HG03378 (cell line): ENCODE measurements around the gene SORBS1.

Source experiments
- ATAC-seq: cut with Tn5 transposase; IDR thresholded peaks from one replicate; pipeline ENCODE4 v1.9.1; 2021; ENCODE audit warnings: mild to moderate bottlenecking, moderate library complexity; ENCODE audit not compliant: unreplicated experiment

SORBS1 gene

GRCh38 chr10:95416270-95416669, 144.9 kb downstream of the SORBS1 start:
- no peak for ATAC-seq

DNA sequence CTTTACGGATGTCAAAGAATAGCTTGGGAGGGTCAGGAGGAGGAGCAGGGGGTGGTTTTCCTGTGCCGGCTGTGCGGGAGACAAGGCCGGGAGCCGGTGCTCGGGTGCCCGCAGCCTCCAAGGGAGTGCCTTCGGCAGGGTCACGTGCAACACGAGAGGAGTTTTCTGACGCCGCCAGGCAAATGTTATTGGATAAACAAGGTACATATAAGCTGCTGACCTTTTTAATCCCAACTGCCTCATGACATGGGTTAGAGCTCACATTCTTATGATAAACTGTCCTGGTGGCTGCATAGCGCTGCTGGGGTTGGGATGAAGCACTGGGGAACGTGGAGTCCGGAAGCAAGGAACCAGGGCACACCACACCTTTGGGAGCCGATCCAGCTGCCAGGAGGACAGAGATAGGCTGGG, 145.5 kb downstream of the SORBS1 start:
- ATAC-seq: no peak

DNA sequence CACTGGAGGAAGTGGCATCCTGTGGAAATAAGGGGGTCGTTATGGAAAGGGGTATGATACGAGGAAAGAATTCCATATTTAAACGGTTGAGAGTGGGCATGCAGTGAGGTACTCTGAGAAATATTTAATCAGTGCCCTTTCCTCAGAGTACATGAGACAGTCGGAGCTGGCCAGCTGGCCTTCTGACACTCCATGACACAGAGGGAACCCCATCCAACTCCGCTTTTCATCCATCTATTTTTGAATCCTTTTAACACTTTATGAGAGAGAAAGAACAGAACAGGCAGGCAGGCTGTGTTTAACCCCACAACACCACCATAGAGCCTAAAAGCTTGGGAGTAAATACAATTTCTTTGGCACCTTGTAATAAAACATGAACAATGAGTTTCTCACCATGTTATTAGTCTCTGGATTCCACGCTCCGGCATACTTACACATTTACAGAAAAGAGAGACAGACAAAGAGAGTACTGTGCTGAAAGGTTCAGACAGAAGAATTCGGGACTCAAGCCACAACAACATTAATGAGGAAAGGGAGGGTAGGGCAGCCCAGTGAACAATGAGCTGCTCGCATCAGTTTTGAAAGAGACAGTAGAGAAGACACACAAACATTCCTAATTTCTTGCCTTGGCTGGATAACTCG, 146.2 kb downstream of the SORBS1 start:
- no peak for ATAC-seq

DNA sequence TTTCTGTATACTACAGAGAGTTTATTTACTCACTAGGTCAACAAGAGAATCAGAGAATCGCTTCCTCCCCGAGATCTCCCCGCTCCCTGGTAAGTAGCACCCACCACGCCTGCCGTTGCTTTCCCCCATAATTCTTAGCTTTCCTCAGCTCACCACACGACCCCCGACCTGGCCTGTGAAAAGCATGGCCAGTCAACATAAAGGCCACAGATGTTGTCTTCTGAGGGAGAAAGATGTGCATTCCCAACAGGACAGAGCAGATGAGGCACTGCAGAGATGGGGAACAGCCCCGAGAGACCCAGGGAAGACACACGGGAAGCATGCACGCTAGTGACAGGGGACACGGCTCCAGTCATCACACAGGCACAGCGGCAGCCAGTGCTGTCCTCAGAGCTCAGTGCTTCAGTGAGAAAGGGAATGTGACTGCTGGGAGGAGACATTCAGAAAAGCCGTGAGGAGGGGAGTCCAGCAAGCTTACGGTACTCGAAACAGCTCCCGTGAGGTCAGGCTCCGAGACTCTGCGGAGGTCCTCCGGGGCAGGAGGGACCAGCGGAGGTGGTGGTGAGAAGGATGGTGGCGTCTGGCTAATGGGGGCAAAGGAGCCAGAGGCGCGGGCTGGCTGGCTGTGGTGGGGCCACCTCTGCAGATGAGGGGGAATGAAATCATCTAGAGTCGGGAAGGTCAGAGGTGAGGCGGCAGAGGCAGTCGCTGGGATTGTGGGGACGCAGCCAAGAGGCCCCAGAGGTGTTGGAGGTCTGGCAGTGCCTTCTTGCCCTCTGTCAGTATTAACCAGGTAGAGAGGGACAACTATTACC, 146.9 kb downstream of the SORBS1 start:
- no peak for ATAC-seq

DNA sequence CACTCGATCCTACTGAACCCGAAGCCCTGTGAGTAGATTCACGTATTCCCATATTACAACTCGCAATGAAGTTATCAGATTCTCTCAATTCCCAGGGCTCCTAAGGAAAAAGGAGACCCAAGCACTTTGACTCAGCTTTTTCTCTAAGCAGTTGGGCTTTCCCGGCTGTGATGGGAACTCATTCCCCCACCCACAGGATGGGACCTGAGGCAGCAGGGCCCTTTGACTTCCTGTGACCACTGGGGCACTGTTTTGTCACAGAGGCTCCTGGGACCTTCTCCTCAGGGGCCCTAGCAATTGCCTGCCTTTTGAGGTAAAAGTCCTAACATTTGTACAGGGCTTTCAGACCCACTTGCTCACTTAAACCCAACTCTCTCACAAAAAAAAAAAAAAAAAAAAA, 147.6 kb downstream of the SORBS1 start:
- no peak for ATAC-seq

- no peak for ATAC-seq
These were observed 149.5 kb downstream of the SORBS1 start for GRCh38 chr10:95411635-95412034.

DNA sequence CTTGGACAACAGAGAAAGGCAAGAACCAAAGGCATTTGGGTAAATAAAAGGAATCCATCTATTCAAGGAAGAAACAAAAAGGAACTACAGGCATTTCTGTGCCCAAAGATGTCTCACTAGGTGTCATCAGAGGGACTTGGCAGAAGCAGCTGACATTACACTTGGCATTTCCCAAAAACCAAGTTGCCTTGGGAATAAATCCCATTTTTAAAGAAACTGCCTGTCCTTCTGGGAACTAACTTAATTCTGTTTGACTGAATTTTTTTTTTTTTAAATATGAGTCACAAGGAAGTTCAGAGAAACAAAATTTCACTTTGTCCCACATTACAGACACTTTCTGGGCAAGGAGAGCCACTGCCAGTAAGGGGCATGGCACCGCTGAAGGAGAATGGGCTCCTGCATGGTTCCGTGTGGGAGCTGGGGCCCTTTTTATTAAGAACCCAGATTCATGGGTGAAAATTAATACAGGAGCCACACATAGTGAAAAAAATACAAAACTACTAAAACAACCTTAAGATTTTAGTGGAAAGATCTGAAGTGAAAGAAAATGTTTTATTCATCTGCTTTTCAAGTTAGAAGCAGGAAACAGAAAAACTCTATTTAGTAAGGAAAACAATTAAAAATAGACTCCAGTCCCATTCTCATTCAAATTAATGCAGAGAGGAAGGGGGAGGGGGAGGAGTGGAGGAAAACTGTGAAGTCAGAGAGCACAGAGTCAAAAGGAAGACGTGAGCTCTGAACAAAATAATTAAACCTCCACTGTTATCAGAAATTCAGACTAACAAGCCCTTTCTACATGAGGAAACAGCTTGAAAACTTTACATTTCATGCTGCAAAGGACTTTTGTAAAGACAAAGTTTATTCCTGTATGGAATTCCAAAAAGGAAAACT, 151.9 kb downstream of the SORBS1 start:
- no peak for ATAC-seq

DNA sequence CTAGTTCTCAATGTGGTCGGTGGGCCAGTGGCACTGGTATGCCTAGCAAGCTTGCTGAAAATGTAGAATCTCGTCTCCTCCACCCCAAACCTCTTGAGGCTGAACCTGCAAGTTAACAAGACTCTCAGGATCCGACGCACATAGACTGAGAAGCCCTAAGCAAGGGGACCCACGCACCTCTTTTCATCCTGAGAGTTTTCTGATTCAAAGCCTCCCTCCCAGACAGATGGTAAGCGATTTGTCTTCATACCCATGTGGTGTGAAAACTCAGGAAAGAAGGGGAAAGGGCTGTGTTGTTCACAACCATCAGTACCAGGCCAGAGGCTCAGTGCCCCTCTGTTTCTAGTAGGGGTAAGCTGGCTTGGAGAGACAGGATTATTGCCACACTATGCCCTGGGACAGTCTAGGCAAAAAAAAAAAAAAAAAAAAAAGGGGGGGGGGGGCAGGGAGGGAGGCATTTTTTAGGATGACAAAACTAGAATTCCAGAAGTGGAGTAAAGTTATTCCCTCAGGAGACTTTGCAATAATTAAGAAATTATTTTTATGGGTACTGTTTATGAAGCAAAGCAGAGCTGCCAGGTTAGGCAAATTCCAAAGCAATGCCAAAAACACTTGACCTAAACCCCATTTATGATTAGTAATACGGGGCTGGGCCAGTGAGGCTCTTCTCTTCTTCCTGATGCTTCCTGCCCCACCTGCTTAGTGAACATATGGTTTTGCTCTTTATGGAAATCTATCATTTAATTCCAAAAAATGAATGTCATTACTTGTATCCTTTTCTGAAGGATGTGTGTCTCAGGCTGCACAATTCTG, 152.8 kb downstream of the SORBS1 start:
- ATAC-seq: no peak

DNA sequence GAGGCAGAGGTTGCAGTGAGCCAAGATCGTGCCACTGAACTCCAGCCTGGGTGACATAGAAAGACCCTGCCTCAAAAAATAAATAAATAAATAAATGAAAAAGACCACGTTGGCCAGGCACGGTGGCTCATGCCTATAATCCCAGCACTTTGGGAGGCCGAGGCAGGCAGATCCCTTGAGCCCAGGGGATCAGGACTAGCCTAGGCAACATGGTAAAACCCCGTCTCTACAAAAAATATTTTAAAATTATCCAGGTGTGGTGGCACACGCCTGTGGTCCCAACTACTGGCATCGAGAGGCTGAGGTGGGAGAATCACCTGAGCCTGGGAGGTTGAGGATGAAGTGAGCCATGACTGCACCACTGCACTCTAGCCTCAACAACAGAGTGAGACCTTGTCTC, 153.6 kb downstream of the SORBS1 start:
- ATAC-seq: no peak

- ATAC-seq: no peak
These were observed 154.4 kb downstream of the SORBS1 start for GRCh38 chr10:95406651-95407280.

DNA sequence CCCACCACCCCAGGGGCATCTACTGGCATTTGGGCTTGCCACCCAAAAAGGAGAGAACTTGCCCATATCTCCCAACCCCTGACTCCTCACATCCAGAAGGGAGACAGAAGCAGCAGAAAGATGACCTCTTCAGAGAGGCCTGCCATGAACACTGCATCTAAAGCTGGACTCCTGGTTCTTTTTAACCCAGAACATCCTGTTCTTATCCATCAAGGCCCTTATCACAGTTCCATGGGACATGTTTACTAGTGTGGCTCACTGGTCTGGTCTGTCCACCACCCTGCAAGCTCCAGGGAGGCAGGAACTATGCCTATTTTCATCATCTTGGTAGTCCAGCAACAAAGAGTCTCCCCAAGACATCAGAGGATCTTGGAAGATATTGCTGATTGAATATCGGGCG, 155.5 kb downstream of the SORBS1 start:
- ATAC-seq: no peak

DNA sequence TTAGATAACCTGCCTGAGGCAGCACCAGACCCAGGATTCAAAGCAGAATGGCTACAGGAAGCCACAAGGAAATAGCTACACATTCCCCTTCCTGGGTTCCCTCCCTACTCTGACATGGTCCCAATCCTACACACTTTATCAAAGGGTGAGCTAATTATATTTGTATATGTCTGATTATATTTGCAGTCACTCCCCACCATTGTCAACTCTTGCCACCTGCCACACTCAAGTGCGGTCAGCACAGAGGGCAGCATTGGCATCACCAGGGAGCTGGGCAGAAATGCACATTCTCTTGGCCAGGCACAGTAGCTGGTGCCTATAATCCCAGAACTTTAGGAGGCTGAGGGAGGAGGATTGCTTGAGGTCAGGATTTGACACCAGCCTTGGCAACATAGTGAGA, 156.3 kb downstream of the SORBS1 start:
- no peak for ATAC-seq

DNA sequence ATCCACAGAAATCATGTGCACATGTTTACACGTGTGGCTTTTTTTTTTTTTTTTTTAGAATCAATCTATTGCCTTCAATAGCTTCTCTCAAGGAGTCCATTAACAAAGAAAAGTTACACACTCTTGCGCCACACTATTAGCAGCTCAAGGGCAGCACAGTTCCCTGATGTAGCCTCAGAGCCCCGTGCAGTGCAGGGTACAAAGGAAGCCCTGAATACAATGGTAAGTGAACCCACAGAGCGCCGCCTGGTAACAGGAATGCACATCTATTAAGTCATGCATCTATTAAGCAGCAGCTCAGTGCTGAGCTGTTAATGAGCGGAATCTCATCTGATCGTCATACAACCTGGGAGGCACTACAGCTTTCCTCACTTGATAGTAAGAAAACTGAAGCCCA, 156.7 kb downstream of the SORBS1 start:
- no peak for ATAC-seq

DNA sequence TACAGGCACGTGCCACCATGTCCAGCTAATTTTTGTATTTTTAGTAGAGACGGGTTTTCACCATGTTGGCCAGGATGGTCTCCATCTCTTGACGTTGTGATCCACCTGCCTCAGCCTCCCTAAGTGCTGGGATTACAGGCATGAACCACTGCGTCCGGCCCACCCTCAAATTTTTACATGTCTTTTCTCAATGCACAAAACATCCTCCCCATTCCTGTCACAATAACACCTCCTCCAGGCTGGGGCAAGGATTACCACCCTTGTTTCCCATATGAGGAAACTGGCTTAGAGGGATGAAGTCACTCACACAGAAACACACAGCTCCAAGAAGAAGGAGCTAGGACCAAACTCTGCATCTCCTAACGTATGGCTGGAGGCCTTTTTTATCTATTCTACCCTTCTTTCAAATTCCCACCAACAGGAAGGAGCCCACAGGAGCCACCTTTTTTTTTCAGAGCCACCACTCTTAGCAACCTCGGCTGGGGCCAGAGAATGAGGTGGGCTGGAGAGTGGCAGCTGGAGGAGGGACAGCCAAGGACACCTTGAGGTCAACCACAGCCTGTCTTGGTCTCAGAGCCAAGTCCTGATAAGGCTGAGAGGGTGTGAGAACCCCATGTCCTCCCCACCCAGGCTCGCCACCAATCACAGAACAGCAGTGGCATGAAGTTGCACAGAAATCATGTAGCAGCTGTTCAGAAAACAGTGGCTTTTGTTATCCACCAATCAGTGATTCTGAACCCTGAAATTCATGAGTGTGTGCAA, 157.3 kb downstream of the SORBS1 start:
- ATAC-seq: no peak

GRCh38 chr10:95401704-95402469, 159.3 kb downstream of the SORBS1 start:
- no peak for ATAC-seq

GRCh38 chr10:95400787-95401186, 160.4 kb downstream of the SORBS1 start:
- no peak for ATAC-seq

- ATAC-seq: no peak
These were observed 162.0 kb downstream of the SORBS1 start for GRCh38 chr10:95399183-95399582.

DNA sequence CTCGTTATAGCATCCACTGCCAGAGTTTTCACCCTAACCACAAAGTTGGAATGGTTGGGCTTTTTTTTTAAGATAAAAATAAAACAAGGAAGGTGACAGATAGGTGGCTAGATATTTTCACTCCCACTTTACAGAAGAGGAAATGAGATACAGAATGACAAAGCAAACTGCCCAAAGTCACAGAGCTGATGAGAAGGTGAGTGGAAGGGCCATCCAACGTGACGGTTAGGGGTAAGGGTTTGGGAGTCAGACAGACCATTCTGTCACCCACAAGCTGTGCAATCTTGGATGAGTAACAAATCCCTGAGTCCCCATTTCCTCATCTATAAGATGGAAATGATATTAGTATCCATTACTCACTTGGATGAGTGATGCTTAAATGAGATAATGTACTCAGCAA, 163.4 kb downstream of the SORBS1 start:
- ATAC-seq: no peak

DNA sequence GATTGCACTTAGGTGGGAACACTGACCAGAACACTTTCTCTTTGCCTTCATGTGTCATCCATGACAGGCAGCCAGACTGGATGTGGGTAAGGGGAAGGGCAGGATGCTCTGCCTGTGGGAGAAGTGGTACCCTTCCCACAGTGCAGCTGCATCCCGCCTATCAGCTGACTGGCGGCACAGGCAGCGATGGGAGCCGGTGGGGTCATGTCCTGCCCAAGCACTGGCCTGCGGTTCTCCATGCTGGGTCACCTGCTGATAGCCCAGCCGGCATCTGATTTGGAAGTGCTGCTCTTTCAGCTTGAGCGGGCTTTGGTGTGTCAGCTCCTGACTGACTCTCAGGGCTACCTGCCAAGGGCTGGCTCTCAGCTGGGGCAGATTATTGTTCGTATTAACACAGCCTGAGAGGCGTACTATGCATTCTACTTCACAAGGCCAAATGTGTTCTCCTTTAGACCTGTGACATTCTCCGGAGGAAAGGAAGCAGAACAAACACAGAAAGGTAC, 165.2 kb downstream of the SORBS1 start:
- ATAC-seq: no peak
